Heart left ventricle (tissue), 16 donors: Measurements from ENCODE around the gene KCNK6. TPM values are rescaled to one million over a fixed set of nuclear protein-coding genes. Genes with fewer than 3 reads are reported as not detected.

ENCODE experiments used
- ATAC-seq, 4 donors: fragments of 200-7000 bp; cut with Tn5 transposase; one replicate each; pipeline ENCODE4 v1.9.1; 2020 to 2022; ENCODE audit warnings: moderate library complexity in 4 of 4, mild to moderate bottlenecking in 3 of 4, moderate number of reproducible peaks in 1 of 4
- DNase-seq, 5 donors: peaks; one replicate each; pipeline ENCODE4 v3.0.0-alpha.2; 2020
- H3K27ac ChIP-seq, 12 donors: fragments of 200-600 bp; sonication (generic) in 4 of 12; one replicate each; pipeline versions ENCODE4 v1.5.0 to v1.8.0; 2016 to 2022; ENCODE audit warnings: mild to moderate bottlenecking in 2 of 12
- H3K27me3 ChIP-seq, 9 donors: fragments of 200-600 bp; sonication (generic) in 2 of 9; one replicate each; pipeline versions ENCODE4 v1.5.1 to v1.8.0; 2016 to 2022; ENCODE audit warnings: mild to moderate bottlenecking in 3 of 9
- H3K36me3 ChIP-seq, 9 donors: fragments of 200-600 bp; sonication (generic) in 2 of 9; one replicate each; pipeline versions ENCODE4 v1.5.0 to v1.8.0; 2018 to 2022; ENCODE audit warnings: mild to moderate bottlenecking in 2 of 9
- H3K4me1 ChIP-seq, 12 donors: fragments of 200-600 bp; sonication (generic) in 4 of 12; one replicate each; pipeline versions ENCODE4 v1.5.0 to v1.8.0; 2016 to 2022; ENCODE audit warnings: mild to moderate bottlenecking in 3 of 12
- H3K4me3 ChIP-seq, 12 donors: fragments of 200-600 bp; sonication (generic) in 4 of 12; one replicate each; pipeline versions ENCODE4 v1.5.0 to v1.8.0; 2017 to 2022; ENCODE audit warnings: mild to moderate bottlenecking in 9 of 12, moderate library complexity in 4 of 12
- H3K9me3 ChIP-seq, 12 donors: fragments of 200-600 bp; sonication (generic) in 4 of 12; one replicate each; pipeline versions ENCODE4 v1.5.0 to v1.8.0; 2016 to 2022; ENCODE audit warnings: mild to moderate bottlenecking in 1 of 12
- POLR2A ChIP-seq, 2 donors: fragments of 450-650 bp; IDR thresholded peaks; one replicate each; pipeline ENCODE4 v1.6.1; 2017; ENCODE audit warnings: antibody characterized with exemption in 2 of 2, mild to moderate bottlenecking in 2 of 2, moderate library complexity in 2 of 2
- WGBS, 4 donors: extraction: QIAGEN DNeasy Blood & Tissue Kit in 2 of 4; methylation state at CpG; one replicate each; pipeline versions ENCODE4 v1.1.5 to v1.1.7; 2013 to 2018; 5-methylcytosine and 5-hydroxymethylcytosine counted together
- intact Hi-C, 10 donors: fragments of 100-400 bp; cut with DNase I; formaldehyde crosslinking; loops; one replicate each; pipeline versions ENCODE4 v1.11.1 to v1.14.2; 2022
- polyA plus RNA-seq, 2 donors: library from polyadenylated mRNA; stranded (reverse); fragments of 200-250 nt; gene quantifications; one replicate each; pipeline ENCODE4 v1.2.3, GENCODE V29; 2013
- total RNA-seq, 9 donors: library from RNA; depleted of rRNA in 2 of 9; stranded (reverse); fragments of >200 nt in 2 of 9; fragmentation: NEBNext Ultra II Directional in 3 of 9; extraction: Animal tissue kit (Norgen Biotek cat#: 25700) in 3 of 9; gene quantifications; one replicate each; pipeline versions ENCODE4 v1.1.0 to v1.2.4, GENCODE V29; 2016 to 2023
- TF ChIP-seq, protein P1 (sequence below), 12 donors: fragments of 200-600 bp; sonication (generic) in 4 of 12; IDR thresholded peaks; one replicate each; pipeline versions ENCODE4 v1.5.0 to v1.8.0; 2018 to 2022; ENCODE audit warnings: antibody characterized with exemption in 12 of 12, mild to moderate bottlenecking in 5 of 12
- donor health status: ischemic (EF 13 %, LVEDD 7.1; RV severe dilation, severe dysfunction).
- donor health status: healthy with polysubstance abuse.
- donor health status: DM: no; HTN: yes; CAD: no.
- donor health status: DM: no; HTN: no; CAD: no.
- donor health status: ischemic (EF 25% LVEDD 6.9; RV normal size, moderate dysfunction).
- donor health status: ischemic (EF 25% LVEDD 5.7; RV mildly dilated, moderate dysfunction).
- donor health status: healthy.
- donor health status: DM: yes; HTN: yes; CAD: no.
- donor health status: ischemic (EF 35%, LVEDD 5.7; RV mildly dilated, moderate dysfunction).
- donor health status: nonischemic (EF 11% LVEDD 7.7; RV severe dilation, severe dysfunction).
- donor health status: DM: yes; HTN: yes; CAD: no.
- donor health status: PGD.
- donor health status: ischemic (EF 29% LVEDD 5.4; RV normal size, mild dysfunction).
- donor health status: nonischemic (EF 23%, LVEDD 6.1; RV moderate dilation, normal function).

Gene KCNK6
- total and polyA plus RNA-seq, 11 donors: 3.1 to 23.6 (median 6.7) TPM

DNA sequence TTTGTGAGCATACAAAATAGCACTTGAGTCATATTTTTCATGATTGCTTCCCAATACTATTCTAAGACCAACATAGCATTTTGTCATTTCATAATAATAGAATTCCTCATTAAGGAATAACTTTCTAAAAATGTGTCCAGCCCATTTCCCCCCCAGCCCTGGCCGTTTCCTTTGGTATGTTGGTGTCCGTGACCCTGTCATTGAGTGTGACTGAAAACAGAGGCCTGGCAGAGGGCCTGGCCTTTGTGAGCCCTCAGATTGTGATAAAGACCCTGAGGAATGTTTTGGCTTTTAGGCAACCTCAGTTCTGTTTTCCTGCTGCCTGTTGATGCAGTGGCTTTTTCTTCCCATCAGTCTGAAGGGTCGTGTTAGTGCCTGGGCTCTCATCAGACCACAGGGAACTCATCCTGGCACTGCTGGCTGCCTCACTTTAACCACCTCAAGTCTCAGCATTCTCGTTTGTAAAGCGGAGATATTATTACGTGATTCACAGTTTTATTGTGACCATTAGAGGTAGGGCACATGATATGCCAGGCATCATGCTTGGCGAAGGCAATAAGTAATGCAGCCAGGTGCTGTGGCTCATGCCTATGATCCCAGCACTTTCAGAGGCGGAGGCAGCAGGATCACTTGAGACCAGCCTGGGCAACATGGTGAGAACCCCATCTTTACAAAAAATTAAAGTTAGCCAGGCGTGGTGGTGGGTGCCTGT is 41.5 kb upstream of the KCNK6 start:
- intact Hi-C loops: loop anchor here in 8 of 10 donors (1.0 to 5.0 kb wide), 7 partner anchors 25 to 44 kb away; partner anchors contain the start of genes YIF1B (in 3 of the 8) and KCNK6 (in 2 of the 8)
- 31 to 33% (median 33%) methylated on average over 9 of the region's 9 CpGs for WGBS, 4 donors
- Histone ChIP-seq H3K4me1 (peaks cover 4 to 78% (median 47%) of the 10 kb centered on the region in 12 donors), H3K36me3 (no peaks in the 10 kb centered on the region), H3K4me3 (no peak overlapping the region), H3K27ac (peak overlapping the region; percentile 57 to 90 (median 78)), H3K9me3 (no peaks in the 10 kb centered on the region), H3K27me3 (no peaks in the 10 kb centered on the region)
- peak; percentile 80 to 93 (median 90) for ATAC-seq
- DNase-seq: peak in 4 of 5 donors; percentile 79 to 86 (median 84)
- TF ChIP-seq POLR2A (IDR thresholded peaks at IDR 0.05): peak in 1 of 2 donors; percentile 21
- TF ChIP-seq, protein P1, sequence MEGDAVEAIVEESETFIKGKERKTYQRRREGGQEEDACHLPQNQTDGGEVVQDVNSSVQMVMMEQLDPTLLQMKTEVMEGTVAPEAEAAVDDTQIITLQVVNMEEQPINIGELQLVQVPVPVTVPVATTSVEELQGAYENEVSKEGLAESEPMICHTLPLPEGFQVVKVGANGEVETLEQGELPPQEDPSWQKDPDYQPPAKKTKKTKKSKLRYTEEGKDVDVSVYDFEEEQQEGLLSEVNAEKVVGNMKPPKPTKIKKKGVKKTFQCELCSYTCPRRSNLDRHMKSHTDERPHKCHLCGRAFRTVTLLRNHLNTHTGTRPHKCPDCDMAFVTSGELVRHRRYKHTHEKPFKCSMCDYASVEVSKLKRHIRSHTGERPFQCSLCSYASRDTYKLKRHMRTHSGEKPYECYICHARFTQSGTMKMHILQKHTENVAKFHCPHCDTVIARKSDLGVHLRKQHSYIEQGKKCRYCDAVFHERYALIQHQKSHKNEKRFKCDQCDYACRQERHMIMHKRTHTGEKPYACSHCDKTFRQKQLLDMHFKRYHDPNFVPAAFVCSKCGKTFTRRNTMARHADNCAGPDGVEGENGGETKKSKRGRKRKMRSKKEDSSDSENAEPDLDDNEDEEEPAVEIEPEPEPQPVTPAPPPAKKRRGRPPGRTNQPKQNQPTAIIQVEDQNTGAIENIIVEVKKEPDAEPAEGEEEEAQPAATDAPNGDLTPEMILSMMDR (IDR thresholded peaks at IDR 0.05): no peak

DNA sequence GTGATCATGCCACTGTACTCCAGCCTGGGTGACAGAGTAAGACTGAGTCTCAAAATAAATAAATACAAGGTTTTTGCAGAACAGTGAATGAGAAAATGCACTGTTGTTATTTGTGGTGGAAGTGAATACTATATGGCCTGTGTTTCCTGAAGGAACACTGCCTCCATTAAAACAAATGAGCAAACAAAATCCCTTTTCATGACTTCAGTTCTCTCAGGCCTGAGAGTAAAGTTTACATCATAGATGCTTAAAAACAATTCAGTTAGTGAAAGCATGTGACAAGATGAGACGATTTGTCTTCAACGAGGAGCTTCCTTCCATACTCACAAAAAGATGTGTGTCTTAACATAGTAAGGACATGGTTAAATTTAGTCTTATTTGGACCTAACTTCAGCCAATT is 40.9 kb upstream of the KCNK6 start:
- intact Hi-C loops: loop anchor here in 8 of 10 donors (1.0 to 5.0 kb wide), 7 partner anchors 24 to 44 kb away; partner anchors contain the start of genes YIF1B (in 3 of the 8) and KCNK6 (in 2 of the 8)
- no peak for ATAC-seq
- TF ChIP-seq, protein P1 (IDR thresholded peaks at IDR 0.05): no peak
- no peak for TF ChIP-seq POLR2A (IDR thresholded peaks at IDR 0.05)

DNA sequence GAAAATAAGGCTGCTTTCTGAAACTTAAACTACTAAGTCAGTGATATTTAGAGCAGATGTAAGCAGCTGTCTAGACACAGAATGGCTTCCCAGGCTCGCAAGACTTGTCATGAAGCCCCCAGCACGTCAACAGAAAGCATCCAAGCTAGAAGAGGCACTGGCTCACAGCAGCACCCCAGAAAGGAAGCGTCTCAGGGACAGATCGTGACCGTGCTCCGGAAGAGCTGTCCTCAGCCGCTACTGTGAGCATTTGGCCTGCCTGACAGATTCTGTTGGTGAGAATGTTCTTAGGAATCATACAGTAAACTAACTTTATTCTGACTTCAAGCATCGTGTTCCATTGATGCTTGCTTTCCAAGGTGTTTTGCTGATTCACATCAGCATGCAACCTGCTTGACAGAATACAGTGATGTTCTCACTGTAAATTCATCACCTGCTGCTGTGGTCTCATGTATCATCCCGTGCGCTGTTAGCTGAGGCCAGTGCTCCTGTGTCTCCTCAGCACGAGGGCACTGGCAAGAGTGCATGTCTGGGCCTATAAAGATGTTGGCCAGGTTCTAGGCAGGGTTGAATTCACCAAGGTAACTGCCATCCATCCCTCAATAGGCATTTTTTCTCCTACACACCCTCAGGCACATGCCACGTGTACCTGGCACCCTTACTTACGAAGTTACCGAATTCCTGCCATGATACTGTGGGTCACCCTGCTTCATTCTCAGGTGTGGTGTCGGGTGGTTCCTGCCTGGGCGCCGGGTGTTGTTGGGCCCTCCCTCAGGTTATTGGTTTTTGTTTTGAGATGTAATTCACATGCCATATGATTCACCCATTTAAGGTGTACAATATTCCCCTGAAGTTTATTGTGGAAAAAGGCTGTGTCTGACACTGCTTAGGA is 39.4 kb upstream of the KCNK6 start:
- ATAC-seq: no peak
- TF ChIP-seq, protein P1 (IDR thresholded peaks at IDR 0.05): no peak
- TF ChIP-seq POLR2A (IDR thresholded peaks at IDR 0.05): no peak

More for the DNA sequence above, 40.9 kb upstream of the KCNK6 start:
- H3K4me3 ChIP-seq: no peak overlapping the region
- H3K36me3 ChIP-seq: no peaks in the 10 kb centered on the region
- WGBS, 4 donors: 23 to 30% (median 25%) methylated on average over 2 of the region's 2 CpGs
- peaks cover 4 to 78% (median 47%) of the 10 kb centered on the region in 12 donors for H3K4me1 ChIP-seq
- H3K27ac ChIP-seq: peak overlapping the region; percentile 57 to 90 (median 78)
- H3K27me3 ChIP-seq: no peaks in the 10 kb centered on the region
- H3K9me3 ChIP-seq: no peaks in the 10 kb centered on the region
- DNase-seq: no peak

More for the DNA sequence above, 39.4 kb upstream of the KCNK6 start:
- no peaks in the 10 kb centered on the region for H3K9me3 ChIP-seq
- H3K27me3 ChIP-seq: no peaks in the 10 kb centered on the region
- intact Hi-C loops: loop anchor here in 2 of 10 donors (2.0 to 5.0 kb wide), 2 partner anchors 37 to 39 kb away; partner anchors contain the start of genes KCNK6 (in 2 of the 2) and YIF1B (in 1 of the 2)
- no peak for DNase-seq
- H3K4me1 ChIP-seq: peaks cover 4 to 66% (median 42%) of the 10 kb centered on the region in 12 donors
- H3K4me3 ChIP-seq: no peak overlapping the region
- peak overlapping the region in 11 of 12 donors; percentile 1 to 84 (median 76) for H3K27ac ChIP-seq
- H3K36me3 ChIP-seq: no peaks in the 10 kb centered on the region
- 55 to 63% (median 57%) methylated on average over 14 to 17 of the region's 17 CpGs for WGBS, 4 donors
